Osteocyte (in vitro differentiated cells): ENCODE measurements around the gene FALEC. TPM values are rescaled to one million over a fixed set of nuclear protein-coding genes. Genes with fewer than 3 reads are reported as not detected.

Experiments
- DNase-seq: peaks from one replicate; pipeline ENCODE4 v3.0.0; 2021; ENCODE audit warnings: mixed read lengths; ENCODE audit not compliant: unreplicated experiment; ENCODE audit errors: extremely low spot score
- H3K27ac Mint-ChIP-seq: one replicate; pipeline ENCODE4 v1.8.0; 2021; ENCODE audit warnings: mild to moderate bottlenecking, mixed read lengths; ENCODE audit not compliant: unreplicated experiment
- H3K27me3 Mint-ChIP-seq: one replicate; pipeline ENCODE4 v1.8.0; 2021; ENCODE audit warnings: mixed read lengths; ENCODE audit not compliant: unreplicated experiment
- H3K36me3 Mint-ChIP-seq: one replicate; pipeline ENCODE4 v1.8.0; 2021; ENCODE audit warnings: mixed read lengths; ENCODE audit not compliant: unreplicated experiment
- H3K4me1 Mint-ChIP-seq: one replicate; pipeline ENCODE4 v1.8.0; 2021; ENCODE audit warnings: mixed read lengths; ENCODE audit not compliant: unreplicated experiment
- H3K4me3 Mint-ChIP-seq: one replicate; pipeline ENCODE4 v1.8.0; 2021; ENCODE audit warnings: mild to moderate bottlenecking, moderate library complexity, mixed read lengths; ENCODE audit not compliant: unreplicated experiment
- H3K9me3 Mint-ChIP-seq: one replicate; pipeline ENCODE4 v1.8.0; 2021; ENCODE audit warnings: mixed read lengths; ENCODE audit not compliant: unreplicated experiment
- total RNA-seq: library from RNA; stranded (reverse); gene quantifications from 2 replicates; pipeline ENCODE4 v1.2.1, GENCODE V29; 2021
- TF ChIP-seq, protein P1 (sequence below): fragments of 200-600 bp; sonication (generic); IDR thresholded peaks from 2 replicates; pipeline ENCODE4 v1.5.0; 2021; ENCODE audit warnings: antibody characterized with exemption, mild to moderate bottlenecking, moderate library complexity

FALEC gene
- total RNA-seq, 1 donor from 2014 or later, result not detected

- Mint-ChIP-seq H3K27ac (no peak overlapping the region), H3K36me3 (peaks cover 2% of the 10 kb centered on the region), H3K4me3 (no peak overlapping the region), H3K4me1 (peaks cover 27% of the 10 kb centered on the region), H3K9me3 (no peaks in the 10 kb centered on the region), H3K27me3 (no peaks in the 10 kb centered on the region)
- no peak for DNase-seq
- TF ChIP-seq, protein P1, sequence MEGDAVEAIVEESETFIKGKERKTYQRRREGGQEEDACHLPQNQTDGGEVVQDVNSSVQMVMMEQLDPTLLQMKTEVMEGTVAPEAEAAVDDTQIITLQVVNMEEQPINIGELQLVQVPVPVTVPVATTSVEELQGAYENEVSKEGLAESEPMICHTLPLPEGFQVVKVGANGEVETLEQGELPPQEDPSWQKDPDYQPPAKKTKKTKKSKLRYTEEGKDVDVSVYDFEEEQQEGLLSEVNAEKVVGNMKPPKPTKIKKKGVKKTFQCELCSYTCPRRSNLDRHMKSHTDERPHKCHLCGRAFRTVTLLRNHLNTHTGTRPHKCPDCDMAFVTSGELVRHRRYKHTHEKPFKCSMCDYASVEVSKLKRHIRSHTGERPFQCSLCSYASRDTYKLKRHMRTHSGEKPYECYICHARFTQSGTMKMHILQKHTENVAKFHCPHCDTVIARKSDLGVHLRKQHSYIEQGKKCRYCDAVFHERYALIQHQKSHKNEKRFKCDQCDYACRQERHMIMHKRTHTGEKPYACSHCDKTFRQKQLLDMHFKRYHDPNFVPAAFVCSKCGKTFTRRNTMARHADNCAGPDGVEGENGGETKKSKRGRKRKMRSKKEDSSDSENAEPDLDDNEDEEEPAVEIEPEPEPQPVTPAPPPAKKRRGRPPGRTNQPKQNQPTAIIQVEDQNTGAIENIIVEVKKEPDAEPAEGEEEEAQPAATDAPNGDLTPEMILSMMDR, result no peak
These were observed 39.8 kb downstream of the FALEC start for GRCh38 chr1:150555198-150555970.

DNA sequence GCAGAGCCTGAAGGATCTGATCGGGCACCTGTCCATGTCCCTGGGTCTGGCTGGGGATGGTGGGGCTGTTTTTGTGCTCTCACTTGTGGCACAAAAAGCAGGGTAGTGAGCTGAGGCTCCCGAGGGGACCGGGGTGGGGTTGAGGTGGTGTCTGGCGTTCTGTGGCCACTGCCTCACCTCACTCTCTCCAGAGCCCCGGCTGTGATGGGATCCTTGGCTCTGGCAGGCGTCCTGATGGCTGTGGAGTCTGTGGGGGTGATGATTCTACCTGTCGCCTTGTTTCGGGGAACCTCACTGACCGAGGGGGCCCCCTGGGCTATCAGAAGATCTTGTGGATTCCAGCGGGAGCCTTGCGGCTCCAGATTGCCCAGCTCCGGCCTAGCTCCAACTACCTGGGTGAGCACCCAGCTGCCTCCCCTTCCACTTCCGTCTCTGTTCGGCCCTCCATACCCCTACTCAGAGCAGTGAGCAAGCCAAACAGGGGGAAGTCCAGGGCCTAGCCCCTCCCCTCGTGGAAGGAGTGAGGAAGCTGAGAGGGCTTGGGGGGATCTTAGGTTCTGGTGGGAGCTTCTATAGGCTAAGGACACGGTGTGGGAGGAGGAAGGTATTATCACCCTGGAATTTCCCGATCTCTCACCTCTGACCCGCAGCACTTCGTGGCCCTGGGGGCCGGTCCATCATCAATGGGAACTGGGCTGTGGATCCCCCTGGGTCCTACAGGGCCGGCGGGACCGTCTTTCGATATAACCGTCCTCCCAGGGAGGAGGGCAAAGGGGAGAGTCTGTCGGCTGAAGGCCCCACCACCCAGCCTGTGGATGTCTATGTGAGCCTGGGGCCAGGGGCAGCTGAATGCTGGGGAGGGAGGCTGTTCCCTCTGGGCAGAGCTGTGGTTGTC lies 40.7 kb downstream of the FALEC start:
- peak; percentile 82 for DNase-seq
- H3K27ac Mint-ChIP-seq, result no peak overlapping the region
- TF ChIP-seq, protein P1, result no peak
- H3K4me3 Mint-ChIP-seq, result no peak overlapping the region
- no peaks in the 10 kb centered on the region for H3K9me3 Mint-ChIP-seq
- H3K4me1 Mint-ChIP-seq, result peaks cover 32% of the 10 kb centered on the region
- peaks cover 2% of the 10 kb centered on the region for H3K36me3 Mint-ChIP-seq
- H3K27me3 Mint-ChIP-seq, result no peaks in the 10 kb centered on the region

GRCh38 chr1:150557065-150557600 lies 41.6 kb downstream of the FALEC start:
- no peak overlapping the region for H3K4me3 Mint-ChIP-seq
- no peaks in the 10 kb centered on the region for H3K9me3 Mint-ChIP-seq
- H3K4me1 Mint-ChIP-seq, result peaks cover 31% of the 10 kb centered on the region
- H3K27ac Mint-ChIP-seq, result no peak overlapping the region
- TF ChIP-seq, protein P1, result no peak
- H3K27me3 Mint-ChIP-seq, result no peaks in the 10 kb centered on the region
- peak; percentile 84 for DNase-seq
- peaks cover 2% of the 10 kb centered on the region for H3K36me3 Mint-ChIP-seq

- H3K36me3 Mint-ChIP-seq, result peaks cover 2% of the 10 kb centered on the region
- H3K27me3 Mint-ChIP-seq, result no peaks in the 10 kb centered on the region
- H3K27ac Mint-ChIP-seq, result no peak overlapping the region
- H3K4me3 Mint-ChIP-seq, result no peak overlapping the region
- no peaks in the 10 kb centered on the region for H3K9me3 Mint-ChIP-seq
- TF ChIP-seq, protein P1, result no peak
- DNase-seq, result peak; percentile 82
- H3K4me1 Mint-ChIP-seq, result peaks cover 31% of the 10 kb centered on the region
These were observed 42.3 kb downstream of the FALEC start for GRCh38 chr1:150557813-150558212.
